Measurements from ENCODE around the gene ZCCHC7. TPM values are rescaled to one million over a fixed set of nuclear protein-coding genes. Genes with fewer than 3 reads are reported as not detected.

The ZCCHC7 gene
- total and polyA plus RNA-seq, 2 donors (not counting 3 experiments of a cell fraction or from before 2014, with no cell fraction given), result 7.4 to 14.8 TPM

GRCh38 chr9:37364136-37364535 is 243.8 kb downstream of the ZCCHC7 start:
- ChIA-PET CTCF (interaction anchor here (1.9 to 2.0 kb wide), 2 partner anchors 368 to 491 kb away, joined by 6 to 13 read pairs; no protein-coding TSS in a partner anchor), POLR2A (interaction anchor here (0.6 kb wide), 1 partner anchor 70 kb away, joined by 19 read pairs; no protein-coding TSS in a partner anchor)
- TF ChIP-seq MAX (IDR thresholded peaks at IDR 0.05; ENCODE audit: insufficient read depth, insufficient read length) (no peak), FOS (IDR thresholded peaks at IDR 0.05; ENCODE audit: borderline replicate concordance, insufficient read depth, low read length) (no peak), POLR2AphosphoS5 (IDR thresholded peaks at IDR 0.05; ENCODE audit: insufficient read depth, low read depth, low read length) (no peak), POLR2A (IDR thresholded peaks at IDR 0.05; ENCODE audit: low read depth, low read length) (no peak), GATA2 (IDR thresholded peaks at IDR 0.05; ENCODE audit: insufficient read depth, insufficient read length, low read depth, low read length) (no peak), CTCF (IDR thresholded peaks at IDR 0.05; ENCODE audit: extremely low read depth in 1 of 2, insufficient read depth in 1 of 2, low read depth in 1 of 2, low read length in 2 of 2) (no peak), MYC (IDR thresholded peaks at IDR 0.05; ENCODE audit: low read depth, low read length) (no peak), EZH2 (IDR thresholded peaks at IDR 0.05; ENCODE audit: borderline replicate concordance, low read depth, low read length, severe bottlenecking) (no peak), JUN (IDR thresholded peaks at IDR 0.05; ENCODE audit: borderline replicate concordance, insufficient read depth, insufficient read length, low read depth) (no peak)
- H3K79me2 ChIP-seq (ENCODE audit: control insufficient read depth, insufficient read depth, low read length), result no peaks in the 10 kb centered on the region
- DNase-seq (ENCODE audit: low read depth, low spot score), result no peak
- dilution Hi-C loops (cut with MboI; ENCODE audit: extremely low pct_ligation_motif_present, low sequenced_read_pairs), result no loop called here
- no peaks in the 10 kb centered on the region for H3K4me1 ChIP-seq (ENCODE audit: control insufficient read depth, extremely low read depth, insufficient read depth, low read length)
- no peaks in the 10 kb centered on the region for H4K20me1 ChIP-seq (replicated peaks; ENCODE audit: control insufficient read depth, extremely low read depth, insufficient read depth, low read length)
- no peak overlapping the region for H2AFZ ChIP-seq (ENCODE audit: low read depth, low read length)
- intact Hi-C loops (cut with micrococcal nuclease), result loop anchor here (2.0 kb wide), 1 partner anchor 367 kb away; no protein-coding TSS in a partner anchor
- no peaks in the 10 kb centered on the region for H3K36me3 ChIP-seq (ENCODE audit: control insufficient read depth in 2 of 2, extremely low read depth in 1 of 2, insufficient read depth in 2 of 2, low read length in 2 of 2)
- H3K27ac ChIP-seq (ENCODE audit: insufficient read depth, low read depth, low read length), result no peak overlapping the region
- no TSS peak for BruUV-seq (replicated peaks)
- no peak for FAIRE-seq
- H3K9me1 ChIP-seq (replicated peaks; ENCODE audit: control insufficient read depth, extremely low read depth, insufficient read depth, low read length), result no peaks in the 10 kb centered on the region
- no peak overlapping the region for H3K4me3 ChIP-seq (replicated peaks in 1 of 3; ENCODE audit: insufficient read depth in 1 of 3, low read depth in 1 of 3, low read length in 3 of 3)
- H3K27me3 ChIP-seq (ENCODE audit: control insufficient read depth in 2 of 2, insufficient read depth in 2 of 2, low read length in 2 of 2), result no peaks in the 10 kb centered on the region
- no peaks in the 10 kb centered on the region for H3K9me3 ChIP-seq (replicated peaks; ENCODE audit: control insufficient read depth, insufficient read depth, low read length)
- no peak overlapping the region for H3K9ac ChIP-seq (replicated peaks; ENCODE audit: extremely low read depth, insufficient read depth, low read length)
- H3K4me2 ChIP-seq (ENCODE audit: insufficient read depth, low read length), result no peak overlapping the region
